Endothelial cell of umbilical vein (primary cell): ENCODE measurements around the gene DTX4. TPM values are rescaled to one million over a fixed set of nuclear protein-coding genes. Genes with fewer than 3 reads are reported as not detected.

Experiments used
- BruUV-seq: library from RNA; stranded (reverse); fragments of 400-500 nt; replicated peaks from 2 replicates; lab custom pipeline; 2021; lab: Mats Ljungman, UMichigan
- CTCF ChIA-PET: fragments of 300-600, 350-600 bp; sonication (Branson Sonifier 250); formaldehyde crosslinking; loops from one replicate; lab custom pipeline; 2021; ENCODE audit warnings: antibody characterized with exemption, inconsistent platforms; lab: Charles Lee
- POLR2A ChIA-PET: fragments of 300-600, 350-600 bp; sonication (Branson Sonifier 250); formaldehyde crosslinking; loops from one replicate; lab custom pipeline; 2021; ENCODE audit warnings: antibody characterized with exemption, inconsistent platforms; lab: Charles Lee
- DNase-seq: peaks from one replicate; pipeline ENCODE4 v3.0.0-alpha.2; 2011; ENCODE audit warnings: low read depth, low spot score
- FAIRE-seq: peaks from 2 replicates; lab custom pipeline; 2011; peaks lifted over from hg19 to GRCh38; lab: Jason Lieb, UNC
- H2AFZ ChIP-seq: 2 replicates; pipeline ENCODE4 v1.6.0; 2012; ENCODE audit warnings: low read depth, low read length, control low read depth, inconsistent platforms
- H3K27ac ChIP-seq: 2 replicates; pipeline ENCODE4 v1.5.1; 2011; ENCODE audit warnings: low read depth, mild to moderate bottlenecking, control low read depth, low read length, moderate library complexity; ENCODE audit not compliant: insufficient read depth
- H3K27me3 ChIP-seq, 2 experiments: 2 replicates each; pipeline versions ENCODE4 v1.6.0 to v1.6.1; 2011; ENCODE audit warnings: low read length in 2 of 2, mixed read lengths in 1 of 2; ENCODE audit not compliant: control insufficient read depth in 2 of 2, insufficient read depth in 2 of 2
- H3K36me3 ChIP-seq, 2 experiments: 2 replicates in 1 of 2; 3 replicates in 1 of 2; pipeline ENCODE4 v1.5.1; 2011; ENCODE audit warnings: low read length in 2 of 2, mild to moderate bottlenecking in 1 of 2, moderate library complexity in 1 of 2; ENCODE audit not compliant: control insufficient read depth in 2 of 2, insufficient read depth in 2 of 2; ENCODE audit errors: extremely low read depth in 1 of 2
- H3K4me1 ChIP-seq: 3 replicates; pipeline ENCODE4 v1.5.1; 2011; ENCODE audit warnings: mild to moderate bottlenecking, low read length; ENCODE audit not compliant: control insufficient read depth, insufficient read depth; ENCODE audit errors: extremely low read depth
- H3K4me2 ChIP-seq: 2 replicates; pipeline ENCODE4 v1.6.1; 2011; ENCODE audit warnings: low read length, control low read depth, mixed read lengths; ENCODE audit not compliant: insufficient read depth
- H3K4me3 ChIP-seq, 3 experiments: fragments of 200-600 bp in 1 of 3; sonication (generic), shearing (Covaris generic) in 1 of 3; replicated peaks in 1 of 3; 2 replicates each; pipeline ENCODE4 v1.5.1; 2011 to 2016; ENCODE audit warnings: control low read depth in 3 of 3, low read length in 3 of 3, mild to moderate bottlenecking in 2 of 3, inconsistent platforms in 1 of 3, low read depth in 1 of 3, moderate library complexity in 1 of 3; ENCODE audit not compliant: insufficient read depth in 1 of 3
- H3K79me2 ChIP-seq: 2 replicates; pipeline ENCODE4 v1.6.0; 2012; ENCODE audit warnings: low read length, inconsistent platforms; ENCODE audit not compliant: control insufficient read depth, insufficient read depth
- H3K9ac ChIP-seq: replicated peaks from 2 replicates; pipeline ENCODE3; 2011; ENCODE audit warnings: low read length, control low read depth; ENCODE audit not compliant: insufficient read depth; ENCODE audit errors: extremely low read depth
- H3K9me1 ChIP-seq: replicated peaks from 3 replicates; pipeline ENCODE4 v1.6.0; 2011; ENCODE audit warnings: mild to moderate bottlenecking, low read length; ENCODE audit not compliant: control insufficient read depth, insufficient read depth; ENCODE audit errors: extremely low read depth
- H3K9me3 ChIP-seq: replicated peaks from 2 replicates; pipeline ENCODE4 v1.5.1; 2012; ENCODE audit warnings: low read length, inconsistent platforms; ENCODE audit not compliant: control insufficient read depth, insufficient read depth
- H4K20me1 ChIP-seq: replicated peaks from 2 replicates; pipeline ENCODE3; 2011; ENCODE audit warnings: mild to moderate bottlenecking, low read length; ENCODE audit not compliant: control insufficient read depth, insufficient read depth; ENCODE audit errors: extremely low read depth
- EZH2 ChIP-seq: IDR thresholded peaks from 2 replicates; pipeline ENCODE4 v1.6.1; 2012; ENCODE audit warnings: borderline replicate concordance, low read depth, mild to moderate bottlenecking, moderate library complexity, low read length, inconsistent platforms; ENCODE audit not compliant: severe bottlenecking
- FOS ChIP-seq: IDR thresholded peaks from 2 replicates; pipeline ENCODE4 v1.6.1; 2011; ENCODE audit warnings: mild to moderate bottlenecking, low read length, moderate library complexity, borderline replicate concordance; ENCODE audit not compliant: insufficient read depth
- GATA2 ChIP-seq: IDR thresholded peaks from 2 replicates; pipeline ENCODE4 v1.7.0; 2011; ENCODE audit warnings: low read depth, mild to moderate bottlenecking, moderate library complexity, mixed read lengths, low read length; ENCODE audit not compliant: insufficient read length, insufficient read depth
- JUN ChIP-seq: IDR thresholded peaks from 2 replicates; pipeline ENCODE4 v1.6.1; 2011; ENCODE audit warnings: borderline replicate concordance, low read depth; ENCODE audit not compliant: insufficient read length, insufficient read depth
- MYC ChIP-seq: IDR thresholded peaks from one replicate; pipeline ENCODE4 v1.6.1; 2011; ENCODE audit warnings: mild to moderate bottlenecking, low read depth, low read length
- POLR2A ChIP-seq: IDR thresholded peaks from 2 replicates; pipeline ENCODE4 v1.6.1; 2012; ENCODE audit warnings: low read depth, mild to moderate bottlenecking, control low read depth, low read length
- POLR2AphosphoS5 ChIP-seq: IDR thresholded peaks from 2 replicates; pipeline ENCODE4 v1.6.1; 2012; ENCODE audit warnings: low read depth, mild to moderate bottlenecking, control low read depth, low read length, moderate library complexity; ENCODE audit not compliant: insufficient read depth
- dilution Hi-C: fragments of 300-500 bp; cut with MboI; formaldehyde crosslinking; loops from one replicate; pipeline ENCODE4 v1.15.0; 2019; ENCODE audit warnings: low sequenced_read_pairs; ENCODE audit not compliant: extremely low pct_ligation_motif_present
- intact Hi-C: fragments of 100-400 bp; cut with micrococcal nuclease; formaldehyde crosslinking; loops from one replicate; pipeline ENCODE4 v1.10.0; 2022
- polyA plus RNA-seq, 4 experiments: library from polyadenylated mRNA; depleted of rRNA in 3 of 4; stranded (reverse) in 3 of 4; unstranded in 1 of 4; fragments of >200 nt; gene quantifications; 2 replicates each; pipeline versions ENCODE4 v1.2.1 to v1.2.3, GENCODE V29; 2011 to 2012; ENCODE audit warnings: missing spikeins in 1 of 4
- total RNA-seq: library from RNA; stranded (reverse); gene quantifications from 2 replicates; pipeline ENCODE4 v1.2.3, GENCODE V29; 2021
- TF ChIP-seq, protein P1 (sequence below), 2 donors: IDR thresholded peaks; 1 replicate in 1 of 2; 2 replicates in 1 of 2; pipeline ENCODE4 v1.5.1; 2011; ENCODE audit warnings: low read length in 2 of 2, mild to moderate bottlenecking in 2 of 2, moderate library complexity in 2 of 2, control low read depth in 1 of 2, inconsistent platforms in 1 of 2, low read depth in 1 of 2; ENCODE audit not compliant: insufficient read depth in 1 of 2; ENCODE audit errors: extremely low read depth in 1 of 2
- TF ChIP-seq, protein P2 (sequence below): IDR thresholded peaks from 2 replicates; pipeline ENCODE4 v1.6.1; 2011; ENCODE audit not compliant: insufficient read depth, insufficient read length

DTX4 gene
- total and polyA plus RNA-seq, 2 donors (not counting 3 experiments of a cell fraction or from before 2014, with no cell fraction given) = 0.08 to 0.91 TPM

DNA sequence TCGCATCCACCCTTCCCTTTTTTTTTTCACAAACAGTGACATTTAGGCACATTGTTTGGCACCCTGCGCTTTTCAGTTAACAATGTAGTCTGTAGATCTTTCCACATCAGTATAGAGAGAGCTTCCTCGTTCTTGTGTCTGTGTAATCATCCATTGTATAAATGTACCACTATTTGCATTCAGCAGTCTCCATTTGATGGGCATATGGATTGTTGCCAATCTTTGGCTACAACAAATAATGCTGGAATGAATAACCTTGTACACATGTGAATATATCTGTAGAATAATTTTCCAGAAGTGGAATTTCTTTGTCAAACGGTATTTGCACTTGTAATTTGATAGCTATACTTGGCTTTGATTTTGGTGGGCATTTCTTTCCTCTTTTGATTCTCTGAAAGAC, 23.7 kb downstream of the DTX4 start:
- H3K79me2 ChIP-seq = no peaks in the 10 kb centered on the region
- dilution Hi-C loops (no loop called here), intact Hi-C loops (no loop called here)
- ChIA-PET CTCF (interaction anchor here (1.0 to 3.8 kb wide), 2 partner anchors 11 to 24 kb away, joined by 3 to 16 read pairs; partner anchors contain the start of gene DTX4), POLR2A (no interaction called here)
- H3K4me2 ChIP-seq = no peak overlapping the region
- H3K27ac ChIP-seq = no peak overlapping the region
- H2AFZ ChIP-seq = no peak overlapping the region
- DNase-seq (no peak), FAIRE-seq (no peak)
- H3K9me1 ChIP-seq = no peaks in the 10 kb centered on the region
- H3K27me3 ChIP-seq = peaks cover 3 to 6% of the 10 kb centered on the region in 2 experiments
- H4K20me1 ChIP-seq = no peaks in the 10 kb centered on the region
- BruUV-seq = no TSS peak
- H3K4me3 ChIP-seq = no peak overlapping the region
- H3K9ac ChIP-seq = no peak overlapping the region
- H3K9me3 ChIP-seq = no peaks in the 10 kb centered on the region
- no peak for TF ChIP-seq JUN
- H3K36me3 ChIP-seq = no peaks in the 10 kb centered on the region
- no peaks in the 10 kb centered on the region for H3K4me1 ChIP-seq

DNA sequence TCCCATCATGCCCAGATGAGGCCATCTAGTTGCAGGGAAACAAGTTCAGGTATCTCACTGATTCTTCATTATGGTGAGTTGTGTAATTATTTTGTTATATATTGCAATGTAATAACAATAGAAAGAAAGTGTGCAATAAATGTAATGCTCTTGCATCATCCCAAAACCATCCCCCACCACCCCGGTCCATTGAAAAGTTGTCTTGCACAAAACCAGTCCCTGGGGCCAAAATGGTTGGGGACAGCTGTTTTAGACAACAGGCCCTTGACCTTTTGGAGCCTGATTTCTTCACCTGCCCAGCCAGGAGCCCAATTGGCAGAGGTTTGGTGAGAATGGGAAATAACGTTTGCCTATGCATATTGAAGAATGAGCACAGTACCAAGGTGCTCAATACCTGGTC, 24.8 kb downstream of the DTX4 start:
- Histone ChIP-seq H3K36me3 (no peaks in the 10 kb centered on the region), H3K9ac (no peak overlapping the region), H3K4me1 (no peaks in the 10 kb centered on the region), H3K27me3 (peaks cover 3 to 4% of the 10 kb centered on the region in 2 experiments), H4K20me1 (no peaks in the 10 kb centered on the region), H3K4me2 (no peak overlapping the region), H3K9me3 (no peaks in the 10 kb centered on the region), H3K79me2 (no peaks in the 10 kb centered on the region), H3K27ac (no peak overlapping the region), H3K9me1 (no peaks in the 10 kb centered on the region), H3K4me3 (no peak overlapping the region), H2AFZ (no peak overlapping the region)
- TF ChIP-seq, protein P1, sequence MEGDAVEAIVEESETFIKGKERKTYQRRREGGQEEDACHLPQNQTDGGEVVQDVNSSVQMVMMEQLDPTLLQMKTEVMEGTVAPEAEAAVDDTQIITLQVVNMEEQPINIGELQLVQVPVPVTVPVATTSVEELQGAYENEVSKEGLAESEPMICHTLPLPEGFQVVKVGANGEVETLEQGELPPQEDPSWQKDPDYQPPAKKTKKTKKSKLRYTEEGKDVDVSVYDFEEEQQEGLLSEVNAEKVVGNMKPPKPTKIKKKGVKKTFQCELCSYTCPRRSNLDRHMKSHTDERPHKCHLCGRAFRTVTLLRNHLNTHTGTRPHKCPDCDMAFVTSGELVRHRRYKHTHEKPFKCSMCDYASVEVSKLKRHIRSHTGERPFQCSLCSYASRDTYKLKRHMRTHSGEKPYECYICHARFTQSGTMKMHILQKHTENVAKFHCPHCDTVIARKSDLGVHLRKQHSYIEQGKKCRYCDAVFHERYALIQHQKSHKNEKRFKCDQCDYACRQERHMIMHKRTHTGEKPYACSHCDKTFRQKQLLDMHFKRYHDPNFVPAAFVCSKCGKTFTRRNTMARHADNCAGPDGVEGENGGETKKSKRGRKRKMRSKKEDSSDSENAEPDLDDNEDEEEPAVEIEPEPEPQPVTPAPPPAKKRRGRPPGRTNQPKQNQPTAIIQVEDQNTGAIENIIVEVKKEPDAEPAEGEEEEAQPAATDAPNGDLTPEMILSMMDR (IDR thresholded peaks at IDR 0.05; ENCODE audit: extremely low read depth in 1 of 2, insufficient read depth in 1 of 2, low read depth in 1 of 2, low read length in 2 of 2) = no peak
- TF ChIP-seq EZH2 (no peak), FOS (no peak), MYC (no peak), POLR2AphosphoS5 (no peak), JUN (no peak), GATA2 (no peak), POLR2A (no peak)
- TF ChIP-seq, protein P2, sequence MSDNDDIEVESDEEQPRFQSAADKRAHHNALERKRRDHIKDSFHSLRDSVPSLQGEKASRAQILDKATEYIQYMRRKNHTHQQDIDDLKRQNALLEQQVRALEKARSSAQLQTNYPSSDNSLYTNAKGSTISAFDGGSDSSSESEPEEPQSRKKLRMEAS = no peak
- ChIA-PET CTCF (no interaction called here), POLR2A (no interaction called here)
- no peak for FAIRE-seq
- dilution Hi-C loops = no loop called here
- intact Hi-C loops = no loop called here
- no TSS peak for BruUV-seq
- no peak for DNase-seq
